GM13977 (cell line): ENCODE data around the gene SLC47A1.
"Not testable (repeated sequence)": the region's sequence is repeated elsewhere in the genome, so short reads cannot be mapped to it uniquely, and the experiment has no call there.

Experiments used
- DNase-seq: peaks from one replicate; pipeline ENCODE4 v3.0.0; 2012; ENCODE audit warnings: low spot score
- in situ Hi-C: fragments of 300-500 bp; cut with MboI; formaldehyde crosslinking; loops from one replicate; pipeline ENCODE4 v1.12.0; 2022; ENCODE audit warnings: low sequenced_read_pairs, low pct_unique_long_range_greater_than_20kb, mixed read lengths, inconsistent platforms; ENCODE audit not compliant: unreplicated experiment
- TF ChIP-seq, protein P1 (sequence below): IDR thresholded peaks from 2 replicates; pipeline ENCODE4 v1.5.1; 2012; ENCODE audit warnings: mild to moderate bottlenecking, control low read depth; ENCODE audit not compliant: insufficient read depth; ENCODE audit errors: extremely low read depth, missing control alignments

The SLC47A1 gene

DNA sequence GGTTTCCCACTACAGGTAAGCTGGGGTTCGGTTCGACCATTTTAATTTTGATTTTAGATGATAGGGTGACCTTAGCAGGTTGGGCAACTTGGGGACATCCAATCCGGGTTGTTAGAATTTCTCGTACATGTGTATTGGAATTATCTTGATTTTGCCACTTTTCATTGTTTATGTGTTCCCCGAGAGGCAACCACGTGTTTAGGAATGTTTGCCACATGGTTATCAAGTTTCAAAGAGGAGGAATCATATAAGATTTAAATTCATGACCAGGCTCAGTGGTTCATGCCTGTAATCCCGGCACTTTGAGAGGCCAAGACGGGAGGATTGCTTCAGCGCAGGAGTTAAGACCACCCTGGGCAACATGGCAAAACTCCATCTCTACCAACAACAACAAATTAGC lies 10.0 kb upstream of the SLC47A1 start:
- TF ChIP-seq, protein P1, sequence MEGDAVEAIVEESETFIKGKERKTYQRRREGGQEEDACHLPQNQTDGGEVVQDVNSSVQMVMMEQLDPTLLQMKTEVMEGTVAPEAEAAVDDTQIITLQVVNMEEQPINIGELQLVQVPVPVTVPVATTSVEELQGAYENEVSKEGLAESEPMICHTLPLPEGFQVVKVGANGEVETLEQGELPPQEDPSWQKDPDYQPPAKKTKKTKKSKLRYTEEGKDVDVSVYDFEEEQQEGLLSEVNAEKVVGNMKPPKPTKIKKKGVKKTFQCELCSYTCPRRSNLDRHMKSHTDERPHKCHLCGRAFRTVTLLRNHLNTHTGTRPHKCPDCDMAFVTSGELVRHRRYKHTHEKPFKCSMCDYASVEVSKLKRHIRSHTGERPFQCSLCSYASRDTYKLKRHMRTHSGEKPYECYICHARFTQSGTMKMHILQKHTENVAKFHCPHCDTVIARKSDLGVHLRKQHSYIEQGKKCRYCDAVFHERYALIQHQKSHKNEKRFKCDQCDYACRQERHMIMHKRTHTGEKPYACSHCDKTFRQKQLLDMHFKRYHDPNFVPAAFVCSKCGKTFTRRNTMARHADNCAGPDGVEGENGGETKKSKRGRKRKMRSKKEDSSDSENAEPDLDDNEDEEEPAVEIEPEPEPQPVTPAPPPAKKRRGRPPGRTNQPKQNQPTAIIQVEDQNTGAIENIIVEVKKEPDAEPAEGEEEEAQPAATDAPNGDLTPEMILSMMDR: no peak
- in situ Hi-C loops: no loop called here
- no peak for DNase-seq

DNA sequence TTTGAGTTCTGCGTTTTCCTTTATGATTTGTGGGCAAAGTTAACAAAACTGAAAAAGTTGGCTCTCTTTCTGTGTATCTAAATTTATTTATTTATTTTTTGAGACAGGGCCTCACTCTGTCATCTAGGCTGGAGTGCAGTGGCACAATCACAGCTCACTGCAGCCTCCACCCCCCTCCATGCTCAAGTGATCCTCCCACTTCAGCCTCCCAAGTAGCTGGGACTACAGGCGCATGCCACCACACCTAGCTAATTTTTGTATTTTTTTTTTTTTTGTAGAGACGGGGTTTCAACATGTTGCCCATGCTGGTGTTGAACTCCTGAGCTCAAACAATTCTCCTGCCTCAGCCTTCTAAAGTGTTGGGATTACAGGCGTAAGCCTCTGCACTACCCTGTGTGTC lies 6.7 kb upstream of the SLC47A1 start:
- in situ Hi-C loops, DNase-seq: not testable (repeated sequence)

DNA sequence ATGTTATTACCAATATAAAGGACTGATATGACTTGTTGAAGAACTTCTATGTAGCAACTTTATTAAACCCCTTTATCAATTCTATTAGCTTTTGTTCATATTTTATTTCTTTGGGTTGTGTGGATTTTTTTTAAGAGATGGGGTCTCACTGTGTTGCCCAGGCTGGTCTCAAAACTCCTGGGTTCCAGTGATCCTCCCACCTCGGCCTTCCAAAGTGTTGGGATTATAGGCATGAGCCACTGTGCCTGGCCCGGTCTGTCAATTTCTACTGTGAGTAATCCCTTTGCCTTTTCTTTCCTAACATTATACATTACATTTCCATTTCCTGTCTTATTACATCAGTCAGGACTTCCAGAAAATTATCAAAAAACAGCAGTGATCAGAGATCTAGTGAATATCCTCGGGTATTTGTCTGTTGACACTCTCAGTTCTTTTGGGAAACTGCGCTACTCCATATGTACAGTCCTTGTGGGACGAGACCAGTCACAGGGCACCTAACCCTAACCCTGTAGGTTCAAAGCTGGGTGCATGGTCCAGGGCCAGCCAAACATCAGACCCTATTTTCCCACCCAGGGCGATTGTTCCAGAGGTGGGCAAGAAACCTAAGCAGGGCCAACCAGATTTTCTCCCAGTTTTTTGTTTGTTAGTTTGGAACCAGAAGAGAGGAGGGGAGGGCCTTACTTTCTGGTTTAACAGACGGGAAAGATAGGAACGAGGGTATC lies 1.7 kb upstream of the SLC47A1 start:
- in situ Hi-C loops: no loop called here

DNA sequence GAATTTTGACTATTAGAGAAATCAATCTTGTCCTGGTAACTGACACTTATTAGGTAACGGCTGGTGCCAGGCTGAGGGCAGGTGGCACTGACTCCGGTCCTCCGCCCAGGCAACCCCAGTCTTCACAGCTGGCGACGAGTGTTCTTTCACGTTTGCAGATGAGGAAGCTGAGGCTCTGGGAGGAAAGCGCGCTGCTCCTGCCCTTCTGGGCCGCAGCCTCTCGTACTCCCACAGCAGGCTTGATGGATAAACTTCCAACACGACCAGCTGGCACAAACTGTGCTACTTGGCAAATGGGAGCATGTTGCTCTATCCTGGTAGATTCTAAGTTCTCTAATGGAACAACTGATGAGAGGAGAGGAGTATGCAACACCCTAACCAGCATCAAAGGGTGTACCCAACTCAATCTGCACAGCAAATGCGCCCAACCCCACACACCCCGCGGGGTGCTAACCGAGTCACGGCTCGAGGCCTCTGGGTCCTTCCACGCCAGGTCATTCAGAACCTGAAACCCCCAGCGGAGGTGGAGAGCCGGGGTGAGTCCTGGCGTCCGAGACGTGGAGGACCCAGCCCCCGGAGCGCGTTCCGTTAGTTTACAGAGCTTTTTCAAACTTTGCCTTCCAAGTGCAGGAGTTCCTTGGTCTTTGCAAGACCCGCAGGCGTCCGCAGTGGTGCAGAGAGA lies 477 bp upstream of the SLC47A1 start:
- DNase-seq: no peak
- in situ Hi-C loops: no loop called here
- TF ChIP-seq, protein P1: no peak

More for the DNA sequence above, 1.7 kb upstream of the SLC47A1 start:
- TF ChIP-seq, protein P1: no peak
- no peak for DNase-seq

DNA sequence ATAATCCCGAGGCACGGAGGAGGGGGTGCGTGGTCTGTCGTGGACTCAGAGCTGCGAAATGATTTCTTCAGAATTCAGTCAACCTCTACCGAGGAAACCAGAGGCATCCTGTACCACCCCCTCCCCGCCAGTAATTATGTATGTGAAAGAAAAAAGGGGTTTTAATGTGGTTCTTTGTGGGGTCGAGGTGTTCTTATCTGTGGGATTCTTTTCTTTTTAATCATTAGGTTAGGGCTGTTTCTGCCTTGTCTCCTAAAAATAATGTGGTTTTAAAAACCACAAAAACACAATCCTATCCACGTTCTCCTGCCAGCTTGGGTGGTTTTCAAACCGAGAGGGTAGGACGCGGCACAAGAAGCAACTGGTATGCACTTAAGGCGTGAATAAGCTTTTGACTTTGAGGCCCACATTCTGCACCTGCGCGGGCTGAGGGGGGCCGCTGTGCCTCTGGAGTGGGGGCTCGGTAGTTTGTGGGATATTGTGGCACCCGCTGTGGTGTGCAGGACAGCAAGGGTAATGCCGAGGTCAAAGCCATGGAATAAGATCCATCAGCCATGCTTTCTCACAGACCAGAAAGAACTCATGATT lies 1.0 kb downstream of the SLC47A1 start:
- in situ Hi-C loops: no loop called here
- TF ChIP-seq, protein P1: no peak
- DNase-seq: no peak

DNA sequence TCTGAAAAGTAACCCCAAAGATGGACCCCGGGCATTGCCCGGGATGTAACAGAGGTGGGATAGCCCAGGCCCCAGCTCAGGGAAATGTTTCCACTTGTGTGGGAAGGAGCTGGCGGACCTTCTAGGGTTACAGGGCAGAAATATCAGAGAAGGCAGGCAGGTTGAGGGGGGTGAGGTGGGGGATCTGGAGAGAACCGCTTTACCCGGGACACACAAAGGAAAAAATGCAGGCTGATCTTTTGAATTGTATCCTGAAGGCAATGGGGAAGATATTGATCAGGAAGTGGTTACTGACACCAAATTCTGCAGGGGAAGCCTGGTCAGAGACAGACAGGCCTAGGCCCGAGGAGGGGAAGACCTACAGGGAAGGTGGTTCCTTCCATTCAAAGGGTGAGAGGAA lies 3.5 kb downstream of the SLC47A1 start:
- in situ Hi-C loops: no loop called here
- TF ChIP-seq, protein P1: no peak
- no peak for DNase-seq
